ENCODE results near the gene GPR61. TPM values are rescaled to one million over a fixed set of nuclear protein-coding genes. Genes with fewer than 3 reads are reported as not detected.

The GPR61 gene
- total RNA-seq, 1 experiment from 2014 or later: not detected

DNA sequence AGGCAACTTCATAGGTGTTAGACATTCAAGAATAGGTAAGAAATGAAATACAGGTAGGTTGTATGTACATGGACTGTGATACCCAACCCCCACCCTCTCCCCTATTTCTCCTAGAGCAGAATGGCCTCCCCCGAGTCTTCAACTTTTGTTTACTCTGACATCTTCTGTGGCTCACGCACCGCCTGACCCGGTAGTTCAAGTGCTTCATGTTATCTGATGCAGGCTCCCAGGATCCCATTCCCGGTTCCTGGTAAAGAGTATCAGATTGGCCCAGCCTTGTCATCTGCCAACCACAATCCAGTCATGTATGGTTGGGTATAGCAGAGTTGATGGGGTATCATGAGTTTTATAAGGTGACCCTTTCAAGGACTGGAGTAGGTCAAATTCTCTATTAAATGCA, 17.8 kb downstream of the GPR61 start:
- Histone ChIP-seq H2AFZ (no peak overlapping the region), H3K79me2 (ENCODE audit: low read depth) (peaks cover 100% of the 10 kb centered on the region), H3K4me2 (no peak overlapping the region), H3F3A (ENCODE audit: insufficient read depth, low read depth) (no peaks in the 10 kb centered on the region), H4K20me1 (ENCODE audit: insufficient read depth) (peaks cover 96% of the 10 kb centered on the region), H3K36me3 (ENCODE audit: low read depth) (no peaks in the 10 kb centered on the region), H3K27ac (no peak overlapping the region), H3K4me3 (no peak overlapping the region), H3K9me3 (ENCODE audit: insufficient read depth, low read depth) (no peaks in the 10 kb centered on the region), H3K4me1 (replicated peaks; ENCODE audit: insufficient read depth) (peaks cover 8% of the 10 kb centered on the region; the same call in 1 of the 2 replicates), H3K27me3 (ENCODE audit: insufficient read depth, low read depth) (no peaks in the 10 kb centered on the region), H3K9me2 (ENCODE audit: insufficient read depth) (no peaks in the 10 kb centered on the region)
- no peak for DNase-seq
- CTCF ChIA-PET: no interaction called here
- no TSS peak for BruUV-seq (replicated peaks)
- POLR2A ChIA-PET (ENCODE audit: unreplicated experiment): no interaction called here
- TF ChIP-seq, protein P1, sequence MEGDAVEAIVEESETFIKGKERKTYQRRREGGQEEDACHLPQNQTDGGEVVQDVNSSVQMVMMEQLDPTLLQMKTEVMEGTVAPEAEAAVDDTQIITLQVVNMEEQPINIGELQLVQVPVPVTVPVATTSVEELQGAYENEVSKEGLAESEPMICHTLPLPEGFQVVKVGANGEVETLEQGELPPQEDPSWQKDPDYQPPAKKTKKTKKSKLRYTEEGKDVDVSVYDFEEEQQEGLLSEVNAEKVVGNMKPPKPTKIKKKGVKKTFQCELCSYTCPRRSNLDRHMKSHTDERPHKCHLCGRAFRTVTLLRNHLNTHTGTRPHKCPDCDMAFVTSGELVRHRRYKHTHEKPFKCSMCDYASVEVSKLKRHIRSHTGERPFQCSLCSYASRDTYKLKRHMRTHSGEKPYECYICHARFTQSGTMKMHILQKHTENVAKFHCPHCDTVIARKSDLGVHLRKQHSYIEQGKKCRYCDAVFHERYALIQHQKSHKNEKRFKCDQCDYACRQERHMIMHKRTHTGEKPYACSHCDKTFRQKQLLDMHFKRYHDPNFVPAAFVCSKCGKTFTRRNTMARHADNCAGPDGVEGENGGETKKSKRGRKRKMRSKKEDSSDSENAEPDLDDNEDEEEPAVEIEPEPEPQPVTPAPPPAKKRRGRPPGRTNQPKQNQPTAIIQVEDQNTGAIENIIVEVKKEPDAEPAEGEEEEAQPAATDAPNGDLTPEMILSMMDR (conservative IDR thresholded peaks at IDR 0.05): no peak
- TF ChIP-seq EZH2 (IDR thresholded peaks at IDR 0.05; ENCODE audit: low read depth): no peak
- intact Hi-C loops (cut with micrococcal nuclease; ENCODE audit: unreplicated experiment): no loop called here

DNA sequence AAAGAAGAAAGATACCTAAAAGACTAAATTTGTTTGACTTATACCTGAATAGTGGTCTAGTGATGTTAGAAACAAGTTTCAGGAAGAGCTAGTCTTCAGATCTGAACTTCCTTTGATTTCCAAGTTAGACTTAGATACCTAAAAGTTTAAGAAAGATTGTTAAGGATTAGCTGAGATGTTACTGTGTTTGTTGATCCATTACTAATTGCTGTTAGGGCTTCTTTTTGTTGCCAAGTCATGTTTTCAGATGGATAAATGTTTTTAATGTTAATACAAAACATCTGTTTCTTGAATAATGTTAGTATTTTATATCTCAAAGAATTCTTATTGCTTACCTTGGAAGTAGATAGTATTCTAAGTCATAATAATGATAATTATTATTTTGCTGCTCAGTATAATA, 20.3 kb downstream of the GPR61 start:
- H3K9me3 ChIP-seq (ENCODE audit: insufficient read depth, low read depth): no peaks in the 10 kb centered on the region
- no TSS peak for BruUV-seq (replicated peaks)
- ChIA-PET POLR2A (ENCODE audit: unreplicated experiment) (interaction anchor here (0.6 kb wide), 3 partner anchors 10 to 455 kb away, joined by 3 to 5 read pairs (median 4); no protein-coding TSS in a partner anchor), CTCF (no interaction called here)
- no peak overlapping the region for H3K4me2 ChIP-seq
- peaks cover 90% of the 10 kb centered on the region for H4K20me1 ChIP-seq (ENCODE audit: insufficient read depth)
- H3K27me3 ChIP-seq (ENCODE audit: insufficient read depth, low read depth): no peaks in the 10 kb centered on the region
- H3K27ac ChIP-seq: peak overlapping the region; percentile 10; the same call in 1 of the 2 replicates
- no peaks in the 10 kb centered on the region for H3K36me3 ChIP-seq (ENCODE audit: low read depth)
- H2AFZ ChIP-seq: no peak overlapping the region
- no peak for DNase-seq
- H3F3A ChIP-seq (ENCODE audit: insufficient read depth, low read depth): no peaks in the 10 kb centered on the region
- TF ChIP-seq, protein P1 (conservative IDR thresholded peaks at IDR 0.05): no peak
- TF ChIP-seq EZH2 (IDR thresholded peaks at IDR 0.05; ENCODE audit: low read depth): no peak
- H3K4me3 ChIP-seq: no peak overlapping the region
- no peaks in the 10 kb centered on the region for H3K9me2 ChIP-seq (ENCODE audit: insufficient read depth)
- H3K79me2 ChIP-seq (ENCODE audit: low read depth): peaks cover 100% of the 10 kb centered on the region
- intact Hi-C loops (cut with micrococcal nuclease; ENCODE audit: unreplicated experiment): no loop called here
- H3K4me1 ChIP-seq (replicated peaks; ENCODE audit: insufficient read depth): peaks cover 18% of the 10 kb centered on the region

- peaks cover 22% of the 10 kb centered on the region for H3F3A ChIP-seq (ENCODE audit: insufficient read depth, low read depth)
- H3K4me1 ChIP-seq (replicated peaks; ENCODE audit: insufficient read depth): peaks cover 39% of the 10 kb centered on the region
Observed at GRCh38 chr1:109564194-109564878, 24.7 kb downstream of the GPR61 start.

More at GRCh38 chr1:109564194-109564878, 24.7 kb downstream of the GPR61 start:
- no peak for DNase-seq
- intact Hi-C loops (cut with micrococcal nuclease; ENCODE audit: unreplicated experiment): no loop called here
- H3K79me2 ChIP-seq (ENCODE audit: low read depth): peaks cover 100% of the 10 kb centered on the region
- H3K36me3 ChIP-seq (ENCODE audit: low read depth): no peaks in the 10 kb centered on the region
- H3K27ac ChIP-seq: no peak overlapping the region
- no peak overlapping the region for H3K4me3 ChIP-seq
- H3K27me3 ChIP-seq (ENCODE audit: insufficient read depth, low read depth): no peaks in the 10 kb centered on the region
- H3K9me3 ChIP-seq (ENCODE audit: insufficient read depth, low read depth): no peaks in the 10 kb centered on the region
- no peak overlapping the region for H2AFZ ChIP-seq
- no peak overlapping the region for H3K4me2 ChIP-seq
- no TSS peak for BruUV-seq (replicated peaks)
- H4K20me1 ChIP-seq (ENCODE audit: insufficient read depth): peaks cover 53% of the 10 kb centered on the region
- CTCF ChIA-PET: no interaction called here
- no peaks in the 10 kb centered on the region for H3K9me2 ChIP-seq (ENCODE audit: insufficient read depth)
- POLR2A ChIA-PET (ENCODE audit: unreplicated experiment): interaction anchor here (0.6 to 0.8 kb wide), 2 partner anchors 16 to 339 kb away, joined by 4 to 10 read pairs; partner anchors contain the start of gene GNAI3
- no peak for TF ChIP-seq EZH2 (IDR thresholded peaks at IDR 0.05; ENCODE audit: low read depth)
- TF ChIP-seq, protein P1 (conservative IDR thresholded peaks at IDR 0.05): no peak
